Epithelial cell of proximal tubule (primary cell): ENCODE data around the gene ACAD8. TPM values are rescaled to one million over a fixed set of nuclear protein-coding genes. Genes with fewer than 3 reads are reported as not detected.

Experiments
- DNase-seq: peaks from one replicate; pipeline ENCODE4 v3.0.0-alpha.2; 2011; ENCODE audit warnings: low read depth
- H3K4me3 ChIP-seq: 2 replicates; pipeline ENCODE4 v1.5.1; 2011; ENCODE audit warnings: low read depth, mild to moderate bottlenecking, low read length
- CTCF ChIP-seq: conservative IDR thresholded peaks from 2 replicates; pipeline ENCODE4 v1.5.1; 2012; ENCODE audit warnings: low read depth, mild to moderate bottlenecking, low read length
- total RNA-seq: library from RNA; depleted of rRNA; stranded (reverse); fragments of >200 nt; gene quantifications from 2 replicates; pipeline ENCODE4 v1.2.3, GENCODE V29; 2015

Gene ACAD8
- total RNA-seq, 1 donor from 2014 or later = 18.1 TPM

GRCh38 chr11:134266440-134266839 is 13.1 kb downstream of the ACAD8 start:
- no peak for DNase-seq
- H3K4me3 ChIP-seq = no peak overlapping the region
- TF ChIP-seq CTCF = no peak

- H3K4me3 ChIP-seq = no peak overlapping the region
- TF ChIP-seq CTCF = no peak
- DNase-seq = no peak
Measured at GRCh38 chr11:134266841-134267251, 13.5 kb downstream of the ACAD8 start.

- no peak for TF ChIP-seq CTCF
- no peak for DNase-seq
- H3K4me3 ChIP-seq = no peak overlapping the region
Measured at GRCh38 chr11:134267461-134267860, 14.1 kb downstream of the ACAD8 start.

- no peak for TF ChIP-seq CTCF
- DNase-seq = no peak
- H3K4me3 ChIP-seq = no peak overlapping the region
Measured at GRCh38 chr11:134267966-134268365, 14.6 kb downstream of the ACAD8 start.

- DNase-seq = no peak
- TF ChIP-seq CTCF = peak; percentile 30
Measured at GRCh38 chr11:134270250-134270714, 16.9 kb downstream of the ACAD8 start.

GRCh38 chr11:134271978-134272377 is 18.6 kb downstream of the ACAD8 start:
- H3K4me3 ChIP-seq = no peak overlapping the region
- no peak for DNase-seq
- no peak for TF ChIP-seq CTCF

More at GRCh38 chr11:134270250-134270714, 16.9 kb downstream of the ACAD8 start:
- no peak overlapping the region for H3K4me3 ChIP-seq

- DNase-seq = no peak
- TF ChIP-seq CTCF = no peak
- no peak overlapping the region for H3K4me3 ChIP-seq
Measured at GRCh38 chr11:134272381-134273316, 19.3 kb downstream of the ACAD8 start.
